HCT116 (cell line): Measurements from ENCODE around the gene RTTN.

Experiments
- CBX3 ChIP-seq: IDR thresholded peaks from 2 replicates; pipeline ENCODE4 v1.6.1; 2012; ENCODE audit warnings: low read depth
- EZH2phosphoT487 ChIP-seq: fragments of 200-600 bp; IDR thresholded peaks from 2 replicates; pipeline ENCODE4 v1.6.1; 2018; ENCODE audit warnings: antibody characterized with exemption, borderline replicate concordance
- RAD21 ChIP-seq: IDR thresholded peaks from 2 replicates; pipeline ENCODE4 v1.6.1; 2012; ENCODE audit warnings: low read depth, mild to moderate bottlenecking
- SIN3A ChIP-seq: IDR thresholded peaks from 2 replicates; pipeline ENCODE4 v1.6.1; 2012; ENCODE audit warnings: low read depth

GRCh38 chr18:70205421-70206397, at the start of gene RTTN:
- TF ChIP-seq CBX3 (peak; percentile 99), SIN3A (peak; percentile 90), EZH2phosphoT487 (no peak), RAD21 (peak; percentile 43; the same call in 1 of the 2 replicates)
